Measurements from ENCODE around the gene IL1RAPL1.

GRCh38 chrX:28590396-28590795 lies 3.1 kb downstream of the IL1RAPL1 start:
- TF ChIP-seq EZH2 (IDR thresholded peaks at IDR 0.05; ENCODE audit: insufficient read depth, low read length) (no peak), CTCF (IDR thresholded peaks at IDR 0.05; ENCODE audit: insufficient read depth, low read depth, low read length) (no peak)
